SK-N-MC (cell line): ENCODE results near the gene LOXL3.

ENCODE experiments used
- DNase-seq: peaks from one replicate; pipeline ENCODE4 v3.0.0-alpha.2; 2011; ENCODE audit warnings: low read depth, low spot score
- H3K27ac ChIP-seq: fragments of 200-600 bp; sonication (generic); 2 replicates; pipeline ENCODE4 v1.5.1; 2016; ENCODE audit warnings: mixed run types
- H3K36me3 ChIP-seq: fragments of 200-600 bp; sonication (generic); 2 replicates; pipeline ENCODE4 v1.6.1; 2017; ENCODE audit warnings: antibody characterized with exemption, low read length, mixed read lengths; ENCODE audit not compliant: insufficient read depth
- H3K4me3 ChIP-seq: fragments of 200-600 bp; sonication (generic); 2 replicates; pipeline ENCODE4 v1.5.1; 2016
- H3K9ac ChIP-seq: fragments of 200-600 bp; sonication (generic); 2 replicates; pipeline ENCODE4 v1.8.0; 2017; ENCODE audit warnings: mixed run types, mixed read lengths; ENCODE audit not compliant: insufficient read length
- H3K9me3 ChIP-seq: fragments of 200-600 bp; sonication (generic); 2 replicates; pipeline ENCODE4 v1.6.1; 2017; ENCODE audit warnings: low read depth, mild to moderate bottlenecking, antibody characterized with exemption, low read length, moderate library complexity, mixed read lengths
- EZH2 ChIP-seq: fragments of 200-600 bp; sonication (generic); IDR thresholded peaks from one replicate; pipeline ENCODE4 v1.6.1; 2017; ENCODE audit warnings: antibody characterized with exemption
- FOXP2 ChIP-seq: optimal IDR thresholded peaks from 2 replicates; pipeline ENCODE3; 2011; ENCODE audit warnings: mild to moderate bottlenecking, moderate library complexity; ENCODE audit not compliant: insufficient read depth; ENCODE audit errors: extremely low read length, control extremely low read depth
- POLR2AphosphoS5 ChIP-seq: IDR thresholded peaks from 2 replicates; pipeline ENCODE4 v1.6.1; 2012; ENCODE audit warnings: mild to moderate bottlenecking, low read depth, low read length, borderline replicate concordance

Gene LOXL3

DNA sequence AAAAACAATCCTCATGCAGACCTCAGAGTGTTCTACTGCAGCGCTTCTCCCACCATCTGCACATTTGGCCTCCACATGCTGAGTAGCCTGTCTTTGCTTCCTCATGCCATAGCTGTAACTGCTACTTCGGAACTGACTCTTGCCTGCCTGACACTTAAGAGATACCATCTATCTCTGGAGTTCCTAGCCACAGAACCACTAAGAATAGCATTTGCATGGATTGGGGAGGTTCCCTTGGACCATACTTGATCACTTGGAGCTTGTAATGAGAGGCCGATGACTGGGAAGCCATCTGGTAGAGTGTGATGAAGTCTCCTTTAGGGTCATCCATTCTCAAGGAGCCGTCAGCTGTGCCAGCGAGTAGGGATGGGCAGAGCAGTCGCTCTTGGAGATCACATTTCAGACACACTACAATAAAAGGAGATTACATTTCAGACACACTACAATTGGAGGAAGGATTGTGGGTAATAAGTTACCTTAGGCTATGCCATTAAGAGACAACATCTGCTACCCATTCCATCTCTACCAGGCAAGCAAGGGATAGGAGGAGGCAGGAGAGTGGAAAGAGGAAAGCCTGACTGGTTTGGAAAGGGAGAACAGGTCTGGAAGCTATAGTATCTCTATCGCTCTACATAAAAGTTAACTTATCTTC lies 22.6 kb upstream of the LOXL3 start:
- no peak for TF ChIP-seq POLR2AphosphoS5
- H3K36me3 ChIP-seq = no peaks in the 10 kb centered on the region
- no peak overlapping the region for H3K9ac ChIP-seq
- no peaks in the 10 kb centered on the region for H3K9me3 ChIP-seq
- DNase-seq = no peak
- H3K27ac ChIP-seq = no peak overlapping the region
- H3K4me3 ChIP-seq = no peak overlapping the region

DNA sequence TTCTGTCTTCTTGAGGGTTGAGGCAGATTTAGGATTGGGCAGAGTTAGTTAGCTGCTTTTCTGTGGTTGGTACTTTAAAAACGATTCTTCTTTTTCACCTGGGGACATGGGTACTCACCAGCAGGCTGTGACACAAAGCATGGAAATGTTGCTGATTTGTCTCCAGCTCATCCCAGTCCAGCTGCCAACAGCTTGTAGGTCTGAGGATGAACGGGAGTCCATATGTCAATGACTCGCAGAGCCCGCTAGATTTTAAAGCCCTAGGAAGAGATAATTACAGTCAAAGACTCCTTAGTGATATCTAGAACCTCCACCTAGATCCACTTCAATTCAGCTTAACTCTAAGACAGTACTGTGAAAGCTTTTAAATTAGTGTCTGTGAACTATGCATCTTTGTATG lies 21.6 kb upstream of the LOXL3 start:
- no peak for TF ChIP-seq EZH2
- no peak for TF ChIP-seq POLR2AphosphoS5
- TF ChIP-seq FOXP2 = no peak
- no peak overlapping the region for H3K9ac ChIP-seq
- H3K4me3 ChIP-seq = no peak overlapping the region
- H3K27ac ChIP-seq = no peak overlapping the region
- no peaks in the 10 kb centered on the region for H3K9me3 ChIP-seq
- H3K36me3 ChIP-seq = no peaks in the 10 kb centered on the region
- DNase-seq = no peak

DNA sequence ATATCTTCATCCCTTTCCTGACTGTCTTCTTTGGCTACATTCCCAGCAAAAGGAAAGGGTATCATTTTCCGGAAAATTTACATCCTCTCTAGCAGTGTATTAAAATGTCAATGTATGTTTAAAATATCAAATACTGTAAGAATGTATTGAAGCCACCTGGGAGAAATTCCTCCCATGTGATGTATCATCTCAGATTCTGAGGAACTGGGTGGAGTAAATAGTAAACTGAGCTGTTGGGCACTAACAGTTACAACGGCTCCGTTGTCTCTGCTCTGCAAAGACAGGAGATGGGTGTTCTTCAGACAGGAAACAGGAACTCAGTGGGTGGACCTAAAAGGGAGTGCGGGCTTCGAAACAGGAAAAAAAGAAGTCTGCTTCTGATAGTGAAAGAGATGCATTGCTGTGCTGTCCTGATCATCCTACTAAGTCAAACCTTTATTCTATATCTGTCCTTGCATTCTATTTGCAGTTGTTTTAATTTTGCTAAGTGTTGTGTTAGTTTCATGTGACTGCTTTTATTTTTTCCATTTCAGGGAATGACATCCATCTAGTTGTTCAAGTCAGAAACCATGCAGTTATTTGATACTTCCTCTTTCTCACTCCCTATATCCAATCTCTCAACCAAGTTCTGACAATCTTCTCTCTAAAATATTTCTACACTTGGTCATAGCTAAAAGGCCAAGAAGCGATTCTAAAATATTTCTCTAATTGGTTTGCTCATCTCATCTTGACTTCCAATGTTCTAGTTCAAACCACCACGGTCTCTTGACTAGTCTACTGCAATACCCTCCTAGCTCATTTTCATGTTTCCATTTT lies 20.2 kb upstream of the LOXL3 start:
- Histone ChIP-seq H3K9me3 (no peaks in the 10 kb centered on the region), H3K9ac (no peak overlapping the region), H3K27ac (no peak overlapping the region), H3K36me3 (no peaks in the 10 kb centered on the region), H3K4me3 (no peak overlapping the region)
- no peak for DNase-seq
- TF ChIP-seq EZH2 = no peak
- TF ChIP-seq POLR2AphosphoS5 = no peak
- TF ChIP-seq FOXP2 = no peak

DNA sequence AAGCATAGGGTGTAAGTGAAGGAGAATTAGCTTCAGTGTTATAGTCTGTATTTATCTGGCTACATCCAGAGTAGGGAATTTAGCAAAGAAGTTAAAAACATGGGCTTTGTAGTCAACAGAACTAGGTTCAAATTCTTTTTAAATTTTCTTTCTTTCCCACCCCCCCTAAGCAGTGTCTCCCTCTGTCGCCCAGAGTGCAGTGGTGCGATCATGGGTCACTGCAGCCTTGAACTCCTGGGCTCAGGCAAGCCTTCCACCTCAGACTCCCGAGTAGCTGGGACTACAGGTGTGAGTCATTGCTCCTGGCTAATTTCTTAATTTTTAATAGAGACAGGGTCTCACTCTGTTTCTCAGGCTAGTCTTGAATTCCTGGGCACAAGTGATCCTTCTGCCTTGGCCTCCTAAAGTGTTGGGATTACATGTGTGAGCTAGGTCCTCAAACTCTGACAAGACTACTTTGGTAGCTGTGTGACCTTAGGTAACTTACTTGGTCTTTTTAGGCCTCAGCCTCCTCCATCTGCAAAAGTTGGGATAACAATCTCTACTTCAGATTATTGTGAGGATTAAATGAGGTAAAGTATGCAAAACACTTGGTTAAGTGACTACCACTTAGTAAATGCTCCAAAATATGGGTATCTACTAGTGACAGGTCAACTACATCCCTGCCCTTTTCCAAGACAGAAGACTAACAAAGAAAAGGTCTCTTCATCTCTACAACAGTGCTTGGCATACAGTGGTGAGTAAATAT lies 18.6 kb upstream of the LOXL3 start:
- no peak for DNase-seq
- H3K36me3 ChIP-seq = no peaks in the 10 kb centered on the region
- no peak overlapping the region for H3K4me3 ChIP-seq
- H3K27ac ChIP-seq = no peak overlapping the region
- no peak overlapping the region for H3K9ac ChIP-seq
- TF ChIP-seq EZH2 = no peak
- no peak for TF ChIP-seq POLR2AphosphoS5
- no peak for TF ChIP-seq FOXP2
- H3K9me3 ChIP-seq = no peaks in the 10 kb centered on the region

DNA sequence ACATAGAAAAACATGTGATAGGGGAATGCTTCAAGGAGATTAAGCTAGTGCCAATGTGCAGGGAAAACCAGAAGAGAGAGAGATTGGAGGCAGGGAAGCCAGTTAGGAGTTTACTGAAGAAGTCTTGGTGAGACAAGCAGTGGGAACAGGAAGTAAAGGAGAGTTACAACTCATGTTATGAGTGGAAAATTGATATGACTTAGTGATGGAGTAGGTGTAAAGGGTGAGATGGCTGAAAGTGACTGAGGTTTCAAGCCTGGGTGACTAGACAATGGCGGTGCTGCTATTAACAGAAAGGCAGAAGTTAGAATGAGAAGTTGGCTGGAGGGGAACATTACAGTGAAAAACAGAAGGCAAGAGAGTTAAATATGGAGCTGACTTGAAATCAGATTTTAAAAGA lies 17.3 kb upstream of the LOXL3 start:
- TF ChIP-seq POLR2AphosphoS5 = no peak
- TF ChIP-seq FOXP2 = no peak
- TF ChIP-seq EZH2 = no peak
- no peaks in the 10 kb centered on the region for H3K36me3 ChIP-seq
- no peak overlapping the region for H3K4me3 ChIP-seq
- no peaks in the 10 kb centered on the region for H3K9me3 ChIP-seq
- no peak for DNase-seq
- no peak overlapping the region for H3K9ac ChIP-seq
- no peak overlapping the region for H3K27ac ChIP-seq

DNA sequence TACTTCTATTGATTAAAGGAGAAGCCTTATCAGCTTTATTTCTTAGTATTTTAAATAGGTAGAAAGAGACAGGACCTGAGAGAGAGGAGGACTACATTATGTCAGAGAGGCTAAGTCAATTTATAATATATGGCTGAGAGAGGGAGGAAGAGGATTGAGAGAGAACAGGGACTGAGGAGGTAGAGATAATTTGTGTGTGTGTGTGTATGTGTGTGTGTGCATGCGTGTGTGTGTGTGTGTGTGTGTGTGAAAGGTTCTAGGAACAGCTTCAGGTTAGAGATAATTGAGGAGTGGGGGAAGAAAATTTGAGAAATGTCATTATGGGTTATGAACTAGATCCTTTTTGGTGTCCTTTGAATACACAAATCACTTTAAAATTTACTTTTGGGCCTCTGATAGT lies 15.9 kb upstream of the LOXL3 start:
- H3K36me3 ChIP-seq = no peaks in the 10 kb centered on the region
- H3K9me3 ChIP-seq = no peaks in the 10 kb centered on the region
- no peak for TF ChIP-seq EZH2
- TF ChIP-seq FOXP2 = no peak
- TF ChIP-seq POLR2AphosphoS5 = no peak
- H3K9ac ChIP-seq = no peak overlapping the region
- no peak overlapping the region for H3K27ac ChIP-seq
- no peak overlapping the region for H3K4me3 ChIP-seq
- DNase-seq = no peak

DNA sequence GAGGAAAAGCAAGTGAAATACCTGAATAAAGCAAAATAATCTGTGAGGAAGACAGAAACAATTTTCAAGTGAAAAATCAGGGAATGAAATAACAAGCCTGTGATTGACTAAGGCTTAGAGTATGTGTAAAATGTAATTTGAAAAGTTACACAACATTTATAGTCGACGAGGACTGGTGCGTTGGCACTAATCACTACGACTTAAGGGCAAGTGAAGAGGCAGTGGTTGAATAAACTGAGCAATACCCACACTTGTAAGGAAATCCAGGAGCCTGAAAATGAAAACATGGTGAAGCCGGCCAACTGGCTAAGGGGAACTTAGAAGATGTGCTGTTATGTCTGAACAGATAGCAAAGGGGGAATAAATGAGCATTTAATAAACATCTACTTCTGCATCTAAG lies 14.1 kb upstream of the LOXL3 start:
- no peak overlapping the region for H3K27ac ChIP-seq
- no peaks in the 10 kb centered on the region for H3K9me3 ChIP-seq
- DNase-seq = no peak

DNA sequence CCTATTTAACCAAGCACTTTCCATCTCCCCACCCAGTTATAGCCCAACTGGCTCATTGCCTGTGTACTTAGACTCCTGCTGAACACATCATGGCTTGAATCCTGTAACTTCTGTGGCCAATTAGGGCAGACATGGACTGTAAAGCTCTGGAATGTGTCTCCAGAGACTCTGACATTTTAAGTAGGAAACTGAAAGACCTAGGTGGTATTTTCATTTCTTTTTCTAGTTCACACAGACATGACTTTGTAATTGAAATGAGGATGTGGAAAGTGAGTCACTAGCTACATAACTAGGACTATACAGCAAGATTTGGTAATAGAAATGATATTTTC lies 13.0 kb upstream of the LOXL3 start:
- TF ChIP-seq EZH2 = no peak
- Histone ChIP-seq H3K36me3 (no peaks in the 10 kb centered on the region), H3K4me3 (no peak overlapping the region), H3K9ac (no peak overlapping the region), H3K27ac (no peak overlapping the region; the same call in 1 of the 2 replicates), H3K9me3 (no peaks in the 10 kb centered on the region)
- no peak for DNase-seq

More for the DNA sequence above, 14.1 kb upstream of the LOXL3 start:
- Histone ChIP-seq H3K36me3 (no peaks in the 10 kb centered on the region), H3K9ac (no peak overlapping the region), H3K4me3 (no peak overlapping the region)
- TF ChIP-seq POLR2AphosphoS5 = no peak
- TF ChIP-seq FOXP2 = no peak
- TF ChIP-seq EZH2 = no peak
